Muscle of arm (tissue), 12 donors: ENCODE data around the gene MYG1. TPM values are rescaled to one million over a fixed set of nuclear protein-coding genes. Genes with fewer than 3 reads are reported as not detected.
"Not testable (repeated sequence)": the region's sequence is repeated elsewhere in the genome, so short reads cannot be mapped to it uniquely, and the experiment has no call there.

Experiments
- DNase-seq: peaks from one replicate; pipeline ENCODE4 v3.0.0-alpha.2; 2013
- polyA plus RNA-seq, 12 donors: library from polyadenylated mRNA; unstranded; fragments of 120-200 nt; gene quantifications; one replicate each; pipeline ENCODE4 v1.2.1, GENCODE V29; 2013; ENCODE audit not compliant: insufficient read length in 12 of 12

The MYG1 gene
- polyA plus RNA-seq, 12 donors = 14.9 to 36.4 (median 32.3) TPM; not detected in 1

- no peak for DNase-seq
Observed at GRCh38 chr12:53277981-53278380, 21.5 kb upstream of the MYG1 start.

GRCh38 chr12:53279283-53279869 lies 20.1 kb upstream of the MYG1 start:
- no peak for DNase-seq

GRCh38 chr12:53279888-53280498 lies 19.5 kb upstream of the MYG1 start:
- DNase-seq = no peak

GRCh38 chr12:53286448-53286847 lies 13.0 kb upstream of the MYG1 start:
- DNase-seq = no peak

- peak; percentile 75 for DNase-seq
Observed at GRCh38 chr12:53287741-53288216, 11.7 kb upstream of the MYG1 start.

GRCh38 chr12:53288322-53288721 lies 11.2 kb upstream of the MYG1 start:
- DNase-seq = no peak

- no peak for DNase-seq
Observed at GRCh38 chr12:53289891-53290290, 9.6 kb upstream of the MYG1 start.

- DNase-seq = no peak
Observed at GRCh38 chr12:53290661-53291060, 8.8 kb upstream of the MYG1 start.

GRCh38 chr12:53292426-53292825 lies 7.1 kb upstream of the MYG1 start:
- DNase-seq = no peak

GRCh38 chr12:53295070-53295890 lies 4.2 kb upstream of the MYG1 start, which contains the start of gene PFDN5:
Gene PFDN5, plus strand, starts transcription at chr12:53295542. Its CDS starts 26 bp downstream, at chr12:53295568.
- DNase-seq = peak; percentile 95

- DNase-seq = no peak
Observed at GRCh38 chr12:53295891-53296219, 3.6 kb upstream of the MYG1 start.

GRCh38 chr12:53297106-53297505 lies 2.4 kb upstream of the MYG1 start:
- not testable (repeated sequence) for DNase-seq

GRCh38 chr12:53298164-53298563 lies 1.3 kb upstream of the MYG1 start:
- no peak for DNase-seq

- DNase-seq = peak; percentile 60
Observed at GRCh38 chr12:53299101-53299453, 418 bp upstream of the MYG1 start.

- no peak for DNase-seq
Observed at GRCh38 chr12:53300187-53300586, 692 bp downstream of the MYG1 start.

GRCh38 chr12:53302903-53303302 lies 3.4 kb downstream of the MYG1 start:
- no peak for DNase-seq

GRCh38 chr12:53306826-53307225 lies 7.3 kb downstream of the MYG1 start:
- no peak for DNase-seq

GRCh38 chr12:53308276-53308675 lies 8.8 kb downstream of the MYG1 start:
- DNase-seq = no peak

- no peak for DNase-seq
Observed at GRCh38 chr12:53313996-53314395, 14.5 kb downstream of the MYG1 start.

- DNase-seq = no peak
Observed at GRCh38 chr12:53320352-53321195, 21.1 kb downstream of the MYG1 start.

- peak; percentile 25 for DNase-seq
Observed at GRCh38 chr12:53324113-53324778, 24.8 kb downstream of the MYG1 start.
